HG03097 (cell line): ENCODE results near the gene EHD2.

ENCODE experiments used
- ATAC-seq: cut with Tn5 transposase; IDR thresholded peaks from one replicate; pipeline ENCODE4 v1.9.1; 2021; ENCODE audit not compliant: unreplicated experiment, low FRiP score

The EHD2 gene

DNA sequence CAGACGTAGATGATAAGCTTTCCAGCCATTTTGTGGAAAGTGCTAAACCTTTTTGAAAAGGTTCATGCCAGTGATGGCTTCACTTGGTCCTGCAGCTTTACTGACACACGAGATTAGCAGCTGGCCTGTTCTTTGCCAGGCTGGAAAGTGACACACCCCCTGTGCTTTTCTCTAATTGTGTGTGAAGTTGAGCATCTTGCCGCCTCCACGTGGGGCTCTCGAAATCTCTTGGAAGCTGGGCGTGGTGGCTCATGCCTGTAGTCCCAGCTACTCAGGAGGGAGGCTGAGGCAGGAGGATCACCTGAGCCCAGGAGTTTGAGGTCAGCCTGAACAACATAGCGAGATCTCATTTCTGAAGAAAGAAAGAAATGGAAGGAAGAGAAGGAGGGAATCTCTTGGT lies 25.3 kb upstream of the EHD2 start:
- no peak for ATAC-seq

DNA sequence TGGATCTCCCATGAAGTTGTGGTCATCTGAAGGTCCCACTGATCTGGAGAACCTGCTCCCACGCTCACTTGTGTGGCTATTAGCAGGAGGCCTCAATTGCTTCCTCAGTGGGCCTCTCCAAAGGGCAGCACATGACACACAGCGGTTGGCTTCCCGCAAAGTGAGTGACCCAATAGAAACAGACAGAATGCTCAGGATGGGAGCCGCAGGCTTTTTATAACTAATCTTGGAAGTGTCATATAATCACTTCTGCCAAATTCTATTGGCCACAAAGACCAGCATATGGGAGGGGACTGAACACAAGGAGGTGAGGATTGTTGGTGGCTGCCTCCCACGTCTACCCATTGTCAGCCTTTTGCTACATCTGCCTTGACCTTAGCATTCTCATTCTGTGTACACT lies 22.1 kb upstream of the EHD2 start:
- ATAC-seq = no peak

DNA sequence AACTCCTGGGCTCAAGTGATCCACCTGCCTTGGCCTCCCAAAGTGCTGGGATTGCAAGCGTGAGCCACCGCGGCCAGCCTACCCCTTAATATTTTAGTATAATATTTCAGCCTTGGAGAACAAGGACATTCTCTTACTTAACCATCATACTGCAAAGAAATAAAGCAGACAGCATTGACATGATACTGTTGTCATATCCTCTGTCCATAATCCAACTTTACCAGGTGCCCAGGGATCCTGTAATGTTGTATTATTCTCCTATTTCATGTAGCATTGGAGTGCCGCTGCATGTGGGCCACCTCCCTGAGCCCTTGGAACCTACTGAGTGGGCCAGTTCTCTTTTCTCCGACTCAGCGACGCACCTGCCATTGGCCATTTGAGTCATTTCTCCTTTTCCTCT lies 21.4 kb upstream of the EHD2 start:
- ATAC-seq = no peak

DNA sequence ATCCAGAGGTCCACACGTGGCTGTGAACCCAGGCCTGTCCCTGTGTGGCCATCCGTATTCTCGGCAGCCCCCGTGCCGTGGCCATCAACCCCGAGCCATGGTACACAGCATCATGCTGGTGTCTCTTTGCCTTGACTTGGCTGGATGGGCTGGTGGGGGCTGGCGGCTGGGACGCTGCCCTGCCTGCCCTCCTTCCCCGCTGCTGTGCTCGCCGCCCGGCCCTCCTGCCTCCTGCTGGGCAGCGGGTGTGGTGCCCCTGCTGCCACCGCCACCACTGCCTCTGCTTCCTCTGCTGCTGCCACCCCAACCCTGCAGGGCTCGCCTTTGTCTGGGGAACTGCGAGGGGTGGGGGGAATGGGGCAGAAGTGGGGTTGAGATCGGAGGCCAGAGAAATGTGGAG lies 19.7 kb upstream of the EHD2 start:
- no peak for ATAC-seq

DNA sequence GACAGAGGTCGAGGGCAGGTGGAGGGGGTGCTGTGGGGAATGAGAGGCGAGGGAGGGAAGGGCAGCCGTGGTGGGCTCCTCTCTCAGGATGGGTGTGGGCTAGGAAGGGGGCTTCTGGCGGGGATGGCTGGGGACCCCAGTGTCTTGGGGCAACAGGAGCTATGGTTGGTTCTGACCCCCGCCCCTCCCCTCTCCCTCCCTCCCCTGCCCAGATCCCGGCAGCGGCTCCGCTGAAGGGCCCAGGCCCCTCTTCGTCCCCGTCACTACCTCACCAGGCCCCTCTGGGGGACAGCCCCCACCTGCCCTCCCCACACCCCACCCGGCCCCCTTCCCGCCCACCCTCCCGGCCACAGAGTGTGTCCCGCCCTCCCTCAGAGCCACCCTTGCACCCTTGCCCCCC lies 19.3 kb upstream of the EHD2 start:
- no peak for ATAC-seq

DNA sequence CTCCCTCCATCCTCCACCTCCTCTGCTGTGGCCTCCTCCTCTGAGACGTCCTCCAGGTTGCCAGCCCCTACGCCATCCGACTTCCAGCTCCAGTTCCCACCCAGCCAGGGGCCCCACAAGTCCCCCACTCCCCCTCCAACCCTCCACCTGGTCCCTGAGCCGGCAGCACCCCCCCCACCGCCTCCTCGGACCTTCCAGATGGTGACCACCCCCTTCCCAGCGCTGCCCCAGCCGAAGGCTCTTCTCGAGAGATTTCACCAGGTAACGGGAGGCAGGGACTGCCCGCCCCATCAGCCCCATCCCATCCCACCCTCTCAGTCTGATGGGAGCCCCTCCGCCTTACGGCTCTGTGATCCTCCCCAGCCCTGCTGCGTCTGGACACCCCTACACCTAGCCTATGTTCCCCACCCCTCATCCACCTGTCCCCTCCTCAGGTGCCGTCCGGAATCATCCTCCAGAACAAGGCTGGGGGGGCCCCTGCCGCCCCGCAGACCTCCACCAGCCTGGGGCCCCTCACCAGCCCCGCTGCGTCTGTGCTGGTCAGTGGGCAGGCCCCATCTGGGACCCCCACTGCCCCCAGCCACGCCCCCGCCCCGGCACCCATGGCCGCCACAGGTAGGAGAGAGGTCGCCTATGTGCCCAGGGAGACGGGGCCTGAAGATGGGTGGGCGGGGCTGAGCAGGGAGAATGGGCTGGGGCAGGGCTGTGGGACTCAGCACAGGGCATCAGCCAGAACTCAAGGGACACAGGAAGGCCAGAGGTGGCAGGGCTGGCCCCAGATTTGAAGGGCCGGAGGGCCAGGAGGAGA lies 18.6 kb upstream of the EHD2 start:
- ATAC-seq = no peak

DNA sequence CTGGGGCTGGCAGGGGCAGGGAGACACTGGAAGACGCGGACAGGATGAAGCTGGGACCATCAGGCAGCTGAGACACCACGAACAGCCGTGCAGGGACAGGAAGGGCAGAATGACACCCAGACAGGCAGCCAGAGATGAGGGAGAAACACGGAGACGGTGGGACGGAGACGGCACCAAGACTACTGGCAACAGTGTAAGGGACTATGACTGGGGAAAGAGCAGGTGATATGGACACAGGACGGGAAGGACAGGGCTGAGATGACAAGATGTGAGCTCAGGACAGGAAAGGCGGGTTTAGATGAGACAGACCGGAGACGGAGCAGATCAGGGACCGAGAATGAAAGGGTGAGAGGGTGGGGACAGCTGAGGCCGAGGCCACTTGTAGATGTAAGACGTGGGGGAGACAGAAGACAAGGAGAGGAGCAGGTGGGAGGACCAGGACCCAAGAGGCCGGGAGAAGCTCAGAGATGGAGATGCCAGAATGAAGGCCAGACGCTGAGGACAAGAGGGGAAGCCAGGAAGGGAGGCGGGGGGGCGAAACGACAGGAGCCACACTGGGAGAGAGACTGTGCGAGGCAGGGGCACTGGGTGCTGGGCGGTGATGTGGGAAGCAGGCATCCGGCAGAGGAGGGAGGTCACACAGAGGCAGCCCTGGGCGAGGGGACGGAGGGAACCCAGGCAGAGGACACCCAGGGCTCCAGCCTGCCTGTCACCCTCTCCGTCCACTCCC lies 17.5 kb upstream of the EHD2 start:
- no peak for ATAC-seq

DNA sequence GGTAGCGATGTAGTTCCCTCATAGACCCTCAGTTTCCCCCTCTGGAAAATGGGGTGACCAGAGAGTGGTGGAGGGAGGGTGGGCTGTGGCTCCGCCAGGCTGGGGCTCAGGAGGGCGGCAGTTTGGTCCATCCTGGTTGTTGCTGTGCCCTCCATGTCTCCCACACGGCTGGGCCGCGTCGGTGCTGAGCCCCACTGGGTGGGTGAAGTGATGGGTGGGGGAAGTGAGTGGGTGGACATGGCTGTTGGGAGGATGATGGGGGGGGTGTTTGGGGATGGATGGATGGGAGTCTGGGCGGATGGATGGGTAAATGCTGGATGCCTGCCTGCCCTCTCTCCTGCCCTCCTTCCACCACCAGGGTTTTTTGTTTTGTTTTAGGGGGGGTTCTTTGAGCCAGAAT lies 16.6 kb upstream of the EHD2 start:
- no peak for ATAC-seq

DNA sequence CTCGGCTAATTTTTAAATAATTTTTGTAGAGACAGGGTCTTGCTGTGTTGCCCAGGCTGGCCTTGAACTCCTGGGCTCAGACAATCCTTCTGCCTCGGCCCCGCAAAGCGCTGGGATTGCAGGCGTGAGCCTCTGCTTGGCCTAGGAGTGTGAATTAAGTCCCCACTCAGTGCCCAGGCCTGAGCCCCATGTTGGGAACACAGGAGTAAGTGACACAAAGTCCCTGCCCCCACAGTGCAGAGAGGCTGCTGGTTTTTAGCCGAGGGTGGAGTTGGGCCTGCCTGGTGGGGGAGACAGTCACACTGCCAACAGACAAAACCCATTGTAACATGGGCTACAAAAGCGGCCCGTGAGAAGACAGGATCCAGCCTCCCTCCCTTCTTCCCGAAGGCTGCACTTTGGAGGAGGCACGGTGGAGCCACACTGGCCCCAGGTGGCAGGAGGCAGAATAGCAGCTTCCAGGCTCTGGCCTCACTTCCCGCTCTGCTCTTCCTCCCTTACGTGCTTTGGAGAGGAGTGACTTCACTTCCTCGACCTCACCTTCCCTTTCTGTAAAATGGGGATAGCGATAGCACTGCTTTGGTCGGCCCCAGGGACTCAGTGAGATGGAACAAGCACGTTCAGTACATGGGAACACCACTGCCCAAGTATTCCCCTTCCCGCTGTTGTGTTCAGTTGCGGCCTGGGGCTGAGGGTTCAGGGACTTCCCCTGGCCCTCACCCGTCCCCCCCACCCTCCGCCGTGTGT lies 15.2 kb upstream of the EHD2 start:
- ATAC-seq = no peak

DNA sequence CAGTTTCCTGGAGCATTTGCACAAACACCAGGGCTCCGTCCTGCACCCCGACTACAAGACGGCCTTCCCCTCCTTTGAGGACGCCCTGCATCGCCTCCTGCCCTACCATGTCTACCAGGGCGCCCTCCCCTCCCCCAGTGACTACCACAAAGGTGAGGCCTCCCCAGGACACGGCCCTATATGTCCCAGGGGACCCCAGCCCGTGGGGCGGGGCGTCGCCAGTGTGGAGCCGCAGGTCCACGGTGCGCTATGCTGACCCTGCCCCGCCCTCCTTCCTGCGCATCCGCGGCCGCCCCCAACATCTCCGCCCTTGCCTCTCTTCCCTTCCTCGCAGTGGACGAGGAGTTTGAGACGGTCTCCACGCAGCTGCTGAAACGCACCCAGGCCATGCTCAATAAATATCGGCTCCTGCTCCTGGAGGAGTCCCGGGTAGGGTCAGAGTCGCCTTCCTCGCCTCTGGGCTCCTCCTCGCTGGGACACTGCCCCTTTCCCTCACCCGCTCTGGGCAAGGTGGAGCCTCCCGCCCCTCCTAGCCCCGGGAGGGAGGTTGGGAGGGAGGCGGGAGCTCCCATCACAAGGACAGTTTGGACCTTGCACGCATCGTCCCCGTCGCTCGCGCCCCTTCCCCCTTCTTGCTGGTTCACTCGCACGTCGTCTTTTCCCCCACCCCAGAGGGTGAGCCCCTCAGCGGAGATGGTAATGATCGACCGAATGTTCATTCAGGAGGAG lies 14.4 kb upstream of the EHD2 start:
- ATAC-seq = no peak

DNA sequence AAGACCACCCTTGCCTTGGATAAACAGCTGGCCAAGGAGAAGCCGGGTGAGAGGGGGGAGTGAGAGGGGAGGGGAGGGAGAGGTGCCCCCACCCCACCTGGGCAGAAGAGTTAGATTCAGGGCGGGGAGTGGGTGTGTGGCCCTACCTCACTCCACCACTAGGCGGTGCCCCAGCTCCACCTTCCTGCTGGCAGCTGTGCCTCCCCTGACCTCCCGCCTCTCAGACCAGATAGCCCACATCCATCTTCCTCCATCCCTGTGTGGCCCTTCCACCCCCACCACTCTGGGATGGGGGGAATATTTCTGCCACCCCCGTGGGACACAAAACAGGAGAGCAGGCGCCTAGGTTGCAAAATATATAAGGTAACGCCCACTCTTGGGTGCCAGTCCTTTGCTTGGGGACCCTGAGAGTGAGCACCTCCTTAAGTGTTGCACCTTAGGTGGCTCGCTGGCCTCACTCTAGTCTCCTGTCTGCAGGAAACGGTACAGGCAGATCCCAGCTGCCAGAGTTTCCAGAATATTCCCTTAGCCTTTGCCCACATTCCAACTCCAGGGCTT lies 13.8 kb upstream of the EHD2 start:
- no peak for ATAC-seq

DNA sequence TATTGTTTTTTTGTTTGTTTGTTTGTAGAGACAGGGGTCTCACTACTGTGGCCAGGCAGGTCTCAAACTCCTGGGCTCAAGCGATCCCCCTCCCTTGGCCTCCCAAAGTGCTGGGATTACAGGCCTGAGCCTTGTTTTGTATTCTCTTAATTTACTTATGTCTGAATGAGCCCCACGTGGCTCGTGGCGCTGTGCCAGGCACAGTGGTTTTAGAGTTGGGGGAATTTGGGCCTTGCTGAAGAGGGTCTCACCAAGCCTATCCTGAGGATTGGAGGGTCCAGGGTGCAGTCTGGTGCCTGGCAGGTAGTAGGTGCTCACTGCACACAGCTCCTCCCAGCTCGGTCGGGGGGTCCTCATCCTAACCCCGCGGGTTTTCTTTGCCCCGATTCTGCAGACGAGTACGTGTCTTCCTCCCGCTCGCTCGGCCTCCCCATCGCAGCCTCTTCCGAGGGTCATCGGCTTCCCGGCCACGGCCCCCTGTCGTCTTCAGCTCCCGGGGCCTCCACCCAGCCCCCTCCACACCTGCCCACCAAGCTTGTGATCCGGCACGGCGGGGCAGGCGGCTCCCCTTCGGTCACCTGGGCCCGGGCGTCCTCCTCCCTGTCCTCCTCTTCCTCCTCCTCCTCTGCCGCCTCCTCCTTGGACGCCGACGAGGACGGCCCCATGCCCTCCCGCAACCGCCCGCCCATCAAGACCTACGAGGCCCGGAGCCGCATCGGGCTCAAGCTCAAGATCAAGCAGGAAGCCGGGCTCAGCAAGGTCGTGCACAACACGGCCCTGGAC lies 12.1 kb upstream of the EHD2 start:
- no peak for ATAC-seq

DNA sequence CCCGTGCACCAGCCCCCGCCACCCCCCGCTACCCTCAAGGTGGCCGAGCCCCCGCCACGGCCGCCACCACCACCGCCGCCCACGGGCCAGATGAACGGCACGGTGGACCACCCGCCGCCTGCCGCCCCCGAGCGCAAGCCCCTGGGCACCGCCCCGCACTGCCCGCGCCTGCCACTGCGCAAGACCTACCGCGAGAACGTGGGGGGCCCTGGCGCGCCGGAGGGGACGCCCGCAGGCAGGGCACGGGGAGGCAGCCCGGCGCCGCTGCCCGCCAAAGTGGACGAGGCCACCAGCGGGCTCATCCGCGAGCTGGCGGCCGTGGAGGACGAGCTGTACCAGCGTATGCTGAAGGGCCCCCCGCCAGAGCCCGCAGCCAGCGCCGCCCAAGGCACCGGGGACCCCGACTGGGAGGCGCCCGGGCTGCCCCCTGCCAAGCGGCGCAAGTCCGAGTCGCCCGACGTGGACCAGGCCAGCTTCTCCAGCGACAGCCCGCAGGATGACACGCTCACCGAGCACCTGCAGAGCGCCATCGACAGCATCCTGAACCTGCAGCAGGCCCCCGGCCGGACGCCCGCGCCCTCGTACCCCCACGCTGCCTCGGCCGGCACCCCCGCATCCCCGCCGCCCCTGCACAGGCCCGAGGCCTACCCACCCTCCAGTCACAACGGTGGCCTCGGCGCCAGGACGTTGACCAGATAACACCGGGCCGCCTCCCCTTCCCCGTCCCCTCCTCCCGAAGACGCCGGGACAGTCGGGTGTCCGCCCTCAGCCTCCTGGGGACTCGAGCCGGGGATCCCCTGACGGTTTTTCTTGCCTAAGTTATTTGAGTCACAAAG lies 11.3 kb upstream of the EHD2 start:
- ATAC-seq = no peak

DNA sequence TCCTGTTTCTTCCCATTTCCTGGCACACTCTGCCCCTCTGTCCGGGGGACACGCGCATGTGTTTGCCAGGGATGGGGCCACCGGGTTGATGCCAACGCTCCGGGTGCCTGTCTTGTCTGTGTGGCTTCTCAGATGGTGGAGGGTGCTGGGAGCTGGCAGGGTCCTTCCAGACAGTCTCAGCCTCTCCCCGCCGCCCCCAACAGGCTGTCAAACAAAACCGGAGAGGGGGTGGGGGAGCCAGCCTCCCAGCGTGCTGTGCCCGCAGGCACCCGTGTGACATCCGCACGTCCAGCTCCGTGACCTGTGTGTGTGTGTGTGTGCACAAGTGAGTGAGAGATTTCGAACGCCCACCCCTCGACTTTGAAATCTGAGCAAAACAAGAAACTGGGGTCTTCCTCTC lies 10.6 kb upstream of the EHD2 start:
- no peak for ATAC-seq

DNA sequence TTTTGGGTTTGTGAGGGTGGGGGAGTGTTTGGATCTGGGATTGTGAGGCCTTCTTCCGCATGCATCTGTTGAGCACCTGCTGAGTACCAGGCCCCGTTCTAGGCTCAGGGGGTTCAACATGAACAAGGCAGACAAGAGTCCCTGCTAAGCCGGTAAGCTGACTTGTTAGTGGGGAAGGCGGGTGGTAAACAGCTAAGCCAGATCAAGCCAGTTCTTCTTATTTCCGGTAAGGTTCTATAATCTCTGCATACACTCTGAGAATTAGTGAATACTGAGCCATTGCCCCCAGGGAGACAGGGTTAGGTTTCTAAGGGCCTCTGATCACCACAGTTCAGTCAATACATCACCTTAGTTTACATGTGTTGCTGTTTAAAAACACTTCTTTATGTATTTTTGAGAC lies 9.9 kb upstream of the EHD2 start:
- ATAC-seq = no peak

DNA sequence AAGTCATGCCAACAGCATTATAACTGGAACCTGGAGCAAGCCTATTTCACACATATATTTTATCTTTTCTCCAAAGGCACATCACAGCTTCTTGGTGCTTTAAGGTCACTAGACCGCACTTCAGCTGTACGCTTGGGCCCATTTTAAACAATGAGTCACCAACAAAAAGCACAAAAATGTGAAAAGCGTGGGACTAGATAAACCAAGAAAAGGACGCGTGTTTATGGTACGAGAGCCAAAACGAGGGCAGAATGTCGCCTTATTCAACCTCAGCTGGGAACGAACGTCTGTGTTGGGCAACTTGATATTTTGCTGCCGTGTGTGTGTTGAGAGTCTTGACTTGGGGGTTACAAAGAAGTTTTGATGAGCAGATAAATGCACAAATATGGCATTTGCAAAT lies 9.2 kb upstream of the EHD2 start:
- ATAC-seq = no peak

DNA sequence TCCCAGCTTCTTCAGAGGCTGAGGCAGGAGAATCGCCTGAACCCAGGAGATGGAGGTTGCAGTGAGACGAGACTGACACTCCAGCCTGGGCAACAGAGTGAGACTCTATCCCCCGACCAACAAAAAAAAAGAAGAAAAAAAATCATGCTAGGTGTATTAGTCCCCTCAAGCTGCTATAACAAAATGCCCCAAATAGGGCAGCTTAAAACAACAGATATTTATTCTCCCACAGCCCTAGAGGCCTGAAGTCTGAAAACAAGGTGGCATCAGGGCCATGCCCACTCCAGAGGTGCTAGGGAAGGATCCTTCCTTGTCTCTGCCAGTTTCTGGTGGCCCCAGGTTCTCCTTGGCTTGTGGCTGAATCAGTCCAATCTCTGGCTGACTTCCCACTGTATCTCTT lies 8.6 kb upstream of the EHD2 start:
- no peak for ATAC-seq

DNA sequence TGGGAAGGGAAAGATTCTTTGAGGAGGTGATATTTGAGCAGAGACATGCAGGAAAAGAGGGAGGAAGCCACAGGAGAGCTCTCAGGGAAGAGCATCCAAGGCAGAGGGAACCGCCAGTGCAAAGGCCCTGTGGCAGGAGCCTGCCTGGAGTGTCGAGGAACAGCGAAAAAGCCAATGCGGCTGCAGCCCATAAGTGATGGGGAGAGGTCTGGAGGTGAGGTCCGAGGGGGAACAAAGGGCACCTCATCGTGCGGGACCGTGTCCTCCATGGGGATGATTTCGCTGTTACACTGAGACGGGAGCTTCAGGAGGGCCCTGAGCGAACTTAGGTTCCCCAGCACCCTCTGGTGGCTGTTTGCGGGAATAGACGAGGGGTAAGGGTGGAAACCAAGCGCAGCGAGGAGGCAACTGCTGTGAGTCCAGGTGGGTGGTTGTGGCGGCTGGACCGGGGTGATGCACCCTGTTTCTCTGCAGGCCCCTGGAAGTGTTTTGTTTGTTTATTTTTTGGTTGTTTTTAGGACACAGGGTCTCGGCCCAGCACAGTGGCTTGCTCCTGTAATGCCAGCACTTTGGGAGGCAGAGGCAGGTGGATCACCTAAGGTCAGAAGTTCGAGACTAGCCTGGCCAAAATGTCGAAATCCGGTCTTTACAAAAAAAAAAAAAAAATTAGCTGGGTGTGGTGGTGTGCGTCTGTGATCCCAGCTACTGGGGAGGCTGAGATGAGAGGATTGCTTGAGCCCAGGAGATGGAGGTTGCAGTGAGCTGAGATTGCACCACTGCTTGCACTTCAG lies 5.9 kb upstream of the EHD2 start:
- no peak for ATAC-seq
